COLO668 (cell line): ENCODE data around the gene C9orf50.
A peak's percentile ranks its signal among the peaks of the same experiment; 100 is the strongest.
"Not testable (repeated sequence)": the region's sequence is repeated elsewhere in the genome, so short reads cannot be mapped to it uniquely, and the experiment has no call there.

Source experiments
- DNase-seq: peaks from one replicate; lab custom pipeline; 2025; ENCODE audit not compliant: unreplicated experiment; lab: John Stamatoyannopoulos, UW

C9orf50 gene

GRCh38 chr9:129595311-129595741 lies 25.6 kb downstream of the C9orf50 start:
- DNase-seq: no peak

- no peak for DNase-seq
Measured at GRCh38 chr9:129594632-129595031, 26.3 kb downstream of the C9orf50 start.

GRCh38 chr9:129592790-129593189 lies 28.1 kb downstream of the C9orf50 start:
- not testable (repeated sequence) for DNase-seq

- no peak for DNase-seq
Measured at GRCh38 chr9:129591916-129592315, 29.0 kb downstream of the C9orf50 start.

- DNase-seq: no peak
Measured at GRCh38 chr9:129590466-129590865, 30.4 kb downstream of the C9orf50 start.

GRCh38 chr9:129587487-129588262 lies 33.2 kb downstream of the C9orf50 start:
- no peak for DNase-seq

- no peak for DNase-seq
Measured at GRCh38 chr9:129586685-129587084, 34.2 kb downstream of the C9orf50 start.

GRCh38 chr9:129586245-129586644 lies 34.7 kb downstream of the C9orf50 start:
- DNase-seq: no peak

- no peak for DNase-seq
Measured at GRCh38 chr9:129585352-129585751, 35.5 kb downstream of the C9orf50 start.

GRCh38 chr9:129584136-129584535 lies 36.8 kb downstream of the C9orf50 start:
- DNase-seq: peak; percentile 32

- DNase-seq: no peak
Measured at GRCh38 chr9:129583308-129584038, 37.4 kb downstream of the C9orf50 start.

GRCh38 chr9:129582855-129583254 lies 38.0 kb downstream of the C9orf50 start:
- DNase-seq: no peak

- DNase-seq: no peak
Measured at GRCh38 chr9:129581505-129582189, 39.3 kb downstream of the C9orf50 start.

GRCh38 chr9:129580211-129580915 lies 40.5 kb downstream of the C9orf50 start:
- DNase-seq: peak; percentile 7

GRCh38 chr9:129579294-129579693 lies 41.6 kb downstream of the C9orf50 start:
- no peak for DNase-seq

GRCh38 chr9:129576546-129577543 lies 44.1 kb downstream of the C9orf50 start:
- no peak for DNase-seq

GRCh38 chr9:129575818-129576217 lies 45.1 kb downstream of the C9orf50 start:
- no peak for DNase-seq

GRCh38 chr9:129574911-129575585 lies 45.9 kb downstream of the C9orf50 start:
- no peak for DNase-seq

GRCh38 chr9:129573977-129574376 lies 46.9 kb downstream of the C9orf50 start:
- no peak for DNase-seq
